HepG2 (cell line): ENCODE results near the gene TMOD3. TPM values are rescaled to one million over a fixed set of nuclear protein-coding genes. Genes with fewer than 3 reads are reported as not detected.

Source experiments
- ATAC-seq: fragments of 200-7000 bp; cut with Tn5 transposase; 3 replicates; pipeline ENCODE4 v1.9.1; 2020; ENCODE audit warnings: mild to moderate bottlenecking, moderate library complexity
- BruUV-seq: library from RNA; stranded (reverse); fragments of 400-500 nt; replicated peaks from 2 replicates; lab custom pipeline; 2021; lab: Mats Ljungman, UMichigan
- CTCF ChIA-PET: fragments of 300-600 bp; formaldehyde crosslinking; extraction: SDS; loops from one replicate; lab custom pipeline; 2021; ENCODE audit warnings: low total read pairs, inconsistent platforms, low intra/inter-chr PET ratio; lab: Yijun Ruan, JAX
- POLR2A ChIA-PET: fragments of 350-600 bp; sonication (Branson Sonifier 250); formaldehyde crosslinking; loops from one replicate; lab custom pipeline; 2020; ENCODE audit warnings: antibody characterized with exemption, inconsistent platforms; lab: Yijun Ruan, JAX
- DNase-seq: peaks from one replicate; pipeline ENCODE4 v3.0.0-alpha.2; 2015; ENCODE audit warnings: low spot score
- FAIRE-seq: peaks from 3 replicates; lab custom pipeline; 2011; peaks lifted over from hg19 to GRCh38; lab: Jason Lieb, UNC
- H2AFZ ChIP-seq: one replicate; pipeline ENCODE4 v1.6.1; 2011; ENCODE audit warnings: low read length, inconsistent platforms
- H3K27ac ChIP-seq: fragments of 300-600 bp; 3 replicates; pipeline ENCODE4 v1.8.0; 2011; ENCODE audit warnings: mixed run types, mild to moderate bottlenecking, mixed read lengths, low read length, inconsistent platforms; ENCODE audit not compliant: insufficient read depth; ENCODE audit errors: extremely low read length
- H3K27me3 ChIP-seq, 2 experiments: fragments of 200-600 bp in 1 of 2; 2 replicates in 1 of 2; 3 replicates in 1 of 2; pipeline versions ENCODE4 v1.6.0 to v1.8.0; 2011; ENCODE audit warnings: low read length in 2 of 2, mild to moderate bottlenecking in 2 of 2, moderate library complexity in 2 of 2, inconsistent platforms in 1 of 2; ENCODE audit not compliant: insufficient read depth in 2 of 2, control insufficient read depth in 1 of 2
- H3K36me3 ChIP-seq, 2 experiments: fragments of 200-600 bp in 1 of 2; replicated peaks in 1 of 2; 2 replicates in 1 of 2; 3 replicates in 1 of 2; pipeline versions ENCODE4 v1.5.1 to v1.8.0; 2011; ENCODE audit warnings: low read length in 2 of 2, inconsistent platforms in 1 of 2; ENCODE audit not compliant: insufficient read depth in 2 of 2, control insufficient read depth in 1 of 2
- H3K4me1 ChIP-seq: 2 replicates; pipeline ENCODE4 v1.5.1; 2012; ENCODE audit warnings: low read length, inconsistent platforms; ENCODE audit not compliant: insufficient read depth
- H3K4me2 ChIP-seq: 2 replicates; pipeline ENCODE4 v1.6.0; 2011; ENCODE audit warnings: low read depth, low read length, inconsistent platforms
- H3K4me3 ChIP-seq, 3 experiments: fragments of 200-600 bp in 1 of 3; sonication (generic), shearing (Covaris generic) in 1 of 3; replicated peaks in 1 of 3; 2 replicates each; pipeline ENCODE4 v1.5.1; 2011 to 2016; ENCODE audit warnings: low read length in 3 of 3, inconsistent platforms in 2 of 3, low read depth in 2 of 3, mild to moderate bottlenecking in 2 of 3, control low read depth in 1 of 3, mixed read lengths in 1 of 3; ENCODE audit not compliant: insufficient read depth in 1 of 3
- H3K79me2 ChIP-seq: one replicate; pipeline ENCODE4 v1.6.1; 2011; ENCODE audit warnings: low read length, inconsistent platforms; ENCODE audit not compliant: insufficient read depth
- H3K9ac ChIP-seq: 2 replicates; pipeline ENCODE4 v1.6.0; 2011; ENCODE audit warnings: mild to moderate bottlenecking, low read depth, low read length, inconsistent platforms; ENCODE audit not compliant: insufficient read depth
- H3K9me3 ChIP-seq: 2 replicates; pipeline ENCODE4 v1.5.1; 2012; ENCODE audit warnings: mild to moderate bottlenecking, low read length
- H4K20me1 ChIP-seq: 2 replicates; pipeline ENCODE4 v1.6.0; 2011; ENCODE audit warnings: inconsistent platforms, mild to moderate bottlenecking, low read length, moderate library complexity; ENCODE audit not compliant: insufficient read depth
- ETV5 ChIP-seq: IDR thresholded peaks from 2 replicates; pipeline ENCODE4 v1.6.1; 2018; ENCODE audit warnings: missing biosample characterization, missing genetic modification reagents, inconsistent platforms, borderline replicate concordance
- KDM5A ChIP-seq: fragments of 200-600 bp; sonication (generic); IDR thresholded peaks from 2 replicates; pipeline ENCODE4 v1.7.0; 2018; ENCODE audit warnings: antibody characterized with exemption, mild to moderate bottlenecking, low read length, borderline replicate concordance
- MAFF ChIP-seq: IDR thresholded peaks from 2 replicates; pipeline ENCODE4 v1.6.1; 2011; ENCODE audit warnings: low read depth, low read length, improper control_type of control experiment
- MBNL3 ChIP-seq: fragments of 250-450 bp; sonication (Bioruptor Pico); conservative IDR thresholded peaks from 2 replicates; pipeline ENCODE4 v1.8.0; 2022; ENCODE audit warnings: mild to moderate bottlenecking, inconsistent platforms
- MTA1 ChIP-seq: sonication (generic); formaldehyde crosslinking; IDR thresholded peaks from 2 replicates; pipeline ENCODE4 v1.4.0; 2020; ENCODE audit warnings: missing genetic modification reagents, mild to moderate bottlenecking, borderline replicate concordance
- POLR2AphosphoS2 ChIP-seq: IDR thresholded peaks from 2 replicates; pipeline ENCODE4 v1.6.1; 2011; ENCODE audit warnings: low read depth, low read length, improper control_type of control experiment
- PPARG ChIP-seq: conservative IDR thresholded peaks from 2 replicates; pipeline ENCODE4 v1.6.1; 2016; ENCODE audit warnings: missing biosample characterization, missing genetic modification reagents
- ZMYM2 ChIP-seq: sonication (generic); formaldehyde crosslinking; IDR thresholded peaks from 2 replicates; pipeline ENCODE4 v1.8.0; 2022; ENCODE audit warnings: mild to moderate bottlenecking, missing genetic modification reagents
- ZNF138 ChIP-seq: sonication (generic); formaldehyde crosslinking; IDR thresholded peaks from 2 replicates; pipeline ENCODE4 v1.5.0; 2020; ENCODE audit warnings: mild to moderate bottlenecking, low read depth, missing genetic modification reagents
- ZNF282 ChIP-seq: fragments of 450-650 bp; IDR thresholded peaks from 2 replicates; pipeline ENCODE4 v1.6.1; 2018; ENCODE audit not compliant: partially characterized antibody
- ZNF552 ChIP-seq: sonication (generic); formaldehyde crosslinking; IDR thresholded peaks from 2 replicates; pipeline ENCODE4 v1.9.0; 2022; ENCODE audit warnings: missing genetic modification reagents, mild to moderate bottlenecking, borderline replicate concordance
- WGBS: methylation state at CpG from one replicate; pipeline ENCODE4 v1.1.6; 2017; ENCODE audit warnings: low lambda C conversion rate; 5-methylcytosine and 5-hydroxymethylcytosine counted together
- in situ Hi-C: cut with HindIII; loops from 2 replicates; pipeline ENCODE4 v1.10.0; 2017; ENCODE audit warnings: low pct_unique_long_range_greater_than_20kb; ENCODE audit not compliant: extremely low pct_ligation_motif_present
- intact Hi-C: fragments of 100-400 bp; cut with micrococcal nuclease; formaldehyde crosslinking; loops from one replicate; pipeline ENCODE4 v1.10.0; 2022; ENCODE audit not compliant: unreplicated experiment
- polyA plus RNA-seq, 8 experiments: library from polyadenylated mRNA; depleted of rRNA in 3 of 8; stranded (reverse) in 7 of 8; unstranded in 1 of 8; fragments of >200 nt; fragmentation: Illumina TruSeq in 4 of 8; extraction: Trizol in 4 of 8; gene quantifications; 2 replicates each; pipeline versions ENCODE4 v1.2.1 to v1.2.3, GENCODE V29; 2011 to 2016; ENCODE audit warnings: low read depth in 4 of 8, missing spikeins in 1 of 8, mixed read lengths in 1 of 8; ENCODE audit not compliant: insufficient read depth in 1 of 8
- total RNA-seq, 5 experiments: library from RNA; depleted of rRNA; stranded (reverse); fragments of >200 nt; fragmentation: Illumina TruSeq; extraction: Trizol; gene quantifications; 2 replicates each; pipeline ENCODE4 v1.2.3, GENCODE V29; 2016; ENCODE audit warnings: low read depth in 1 of 5
- TF ChIP-seq, protein P1 (sequence below): sonication (generic); formaldehyde crosslinking; IDR thresholded peaks from 2 replicates; pipeline ENCODE4 v1.4.0; 2020; ENCODE audit warnings: missing genetic modification reagents, borderline replicate concordance
- TF ChIP-seq, protein P2 (sequence below): sonication (generic); formaldehyde crosslinking; IDR thresholded peaks from 2 replicates; pipeline ENCODE4 v1.8.1; 2023; ENCODE audit warnings: mild to moderate bottlenecking, moderate library complexity, missing genetic modification reagents
- TF ChIP-seq, protein P3 (sequence below): sonication (generic); formaldehyde crosslinking; IDR thresholded peaks from 2 replicates; pipeline ENCODE4 v1.5.0; 2020; ENCODE audit warnings: mild to moderate bottlenecking, missing genetic modification reagents, borderline replicate concordance
- TF ChIP-seq, protein P4 (sequence below): sonication (generic); formaldehyde crosslinking; IDR thresholded peaks from 2 replicates; pipeline ENCODE4 v1.8.1; 2023; ENCODE audit warnings: mild to moderate bottlenecking, missing genetic modification reagents, borderline replicate concordance

TMOD3 gene
- total and polyA plus RNA-seq, 2 of the 13 experiments (the other 11 are each of a cell fraction or from before 2014, with no cell fraction given), result 5.1 to 23.2 TPM

DNA sequence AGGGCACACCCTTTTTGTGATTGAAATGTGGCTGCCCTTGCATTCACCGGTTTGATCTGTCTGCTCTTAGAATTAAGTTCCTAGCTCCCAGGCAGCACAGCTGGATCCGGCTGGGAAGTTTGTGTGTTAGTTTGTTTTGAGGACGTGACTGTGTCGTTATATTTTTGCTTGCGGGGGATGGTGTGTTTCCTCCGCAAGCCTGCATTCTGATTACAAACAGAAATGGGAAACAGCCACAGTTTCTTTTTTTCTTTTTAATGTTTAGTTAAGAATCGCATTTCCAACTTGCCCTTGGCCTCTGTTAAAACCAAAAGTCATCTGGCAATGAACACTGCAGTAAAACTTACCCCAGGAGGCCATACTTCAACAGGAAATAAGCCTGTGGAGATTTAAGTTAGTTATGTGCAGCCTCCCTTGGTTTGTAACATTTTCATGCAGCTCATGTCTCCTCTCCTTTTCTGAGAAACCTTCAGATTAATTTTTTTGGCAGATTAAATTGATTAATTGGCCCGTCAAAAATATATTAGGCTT, 888 bp downstream of the TMOD3 start (continued):
- TF ChIP-seq, protein P1, sequence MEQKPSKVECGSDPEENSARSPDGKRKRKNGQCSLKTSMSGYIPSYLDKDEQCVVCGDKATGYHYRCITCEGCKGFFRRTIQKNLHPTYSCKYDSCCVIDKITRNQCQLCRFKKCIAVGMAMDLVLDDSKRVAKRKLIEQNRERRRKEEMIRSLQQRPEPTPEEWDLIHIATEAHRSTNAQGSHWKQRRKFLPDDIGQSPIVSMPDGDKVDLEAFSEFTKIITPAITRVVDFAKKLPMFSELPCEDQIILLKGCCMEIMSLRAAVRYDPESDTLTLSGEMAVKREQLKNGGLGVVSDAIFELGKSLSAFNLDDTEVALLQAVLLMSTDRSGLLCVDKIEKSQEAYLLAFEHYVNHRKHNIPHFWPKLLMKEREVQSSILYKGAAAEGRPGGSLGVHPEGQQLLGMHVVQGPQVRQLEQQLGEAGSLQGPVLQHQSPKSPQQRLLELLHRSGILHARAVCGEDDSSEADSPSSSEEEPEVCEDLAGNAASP (CRISPR knock-in tag), result no peak

DNA sequence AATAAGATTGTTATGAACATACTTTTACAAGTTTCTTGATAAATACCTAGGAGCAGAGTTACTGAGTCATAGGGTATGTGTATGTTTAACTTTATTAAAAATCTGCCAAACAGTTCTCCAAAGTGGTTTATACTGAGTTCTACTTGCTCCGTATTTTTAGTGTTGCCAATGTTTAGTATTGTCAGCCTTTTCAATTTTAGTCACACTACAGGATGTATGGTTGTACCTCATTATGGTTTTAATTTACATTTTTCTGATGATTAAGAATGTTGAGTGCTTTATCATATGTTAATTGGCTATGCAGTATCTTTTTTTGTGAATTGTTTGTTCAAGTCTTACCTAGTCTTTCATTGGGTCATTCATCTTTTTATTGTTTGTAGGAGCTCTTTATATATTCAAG, 4.3 kb downstream of the TMOD3 start:
- Histone ChIP-seq H3K4me1 (peaks cover 75% of the 10 kb centered on the region), H4K20me1 (peaks cover 12% of the 10 kb centered on the region), H3K79me2 (peaks cover 81% of the 10 kb centered on the region), H2AFZ (no peak overlapping the region), H3K9ac (no peak overlapping the region), H3K4me2 (no peak overlapping the region), H3K4me3 (no peak overlapping the region), H3K9me3 (no peaks in the 10 kb centered on the region), H3K36me3 (peaks cover 0 to 2% of the 10 kb centered on the region in 2 experiments; a peak in 2 of 5 replicates), H3K27me3 (no peaks in the 10 kb centered on the region), H3K27ac (no peak overlapping the region)
- FAIRE-seq (no peak), ATAC-seq (no peak), DNase-seq (no peak)
- WGBS, result 93% methylated on average over 1 of the region's 1 CpG
- POLR2A ChIA-PET, result no interaction called here
- no TSS peak for BruUV-seq
- intact Hi-C loops, result loop anchor here (5.0 kb wide), 2 partner anchors 34 to 74 kb away; no protein-coding TSS in a partner anchor
- CTCF ChIA-PET, result no interaction called here
- in situ Hi-C loops, result no loop called here
- TF ChIP-seq, protein P2, sequence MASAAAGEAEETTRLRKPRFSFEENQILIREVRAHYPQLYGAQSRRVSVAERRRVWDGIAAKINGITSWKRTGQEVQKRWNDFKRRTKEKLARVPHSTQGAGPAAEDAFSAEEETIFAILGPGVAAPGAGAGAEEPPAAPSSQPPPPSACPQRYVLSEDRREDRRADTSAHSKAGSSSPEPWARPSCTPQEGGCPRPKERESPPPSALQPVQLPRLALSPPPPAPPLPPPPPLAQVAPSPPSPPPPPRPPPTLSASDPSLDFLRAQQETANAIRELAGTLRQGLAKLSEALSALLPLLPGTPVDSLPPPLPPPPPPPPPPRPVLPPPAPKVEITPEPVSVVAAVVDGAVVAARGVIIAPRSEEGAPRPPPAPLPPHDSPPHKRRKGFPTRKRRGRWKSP (CRISPR knock-in tag), result no peak
- TF ChIP-seq, protein P3, sequence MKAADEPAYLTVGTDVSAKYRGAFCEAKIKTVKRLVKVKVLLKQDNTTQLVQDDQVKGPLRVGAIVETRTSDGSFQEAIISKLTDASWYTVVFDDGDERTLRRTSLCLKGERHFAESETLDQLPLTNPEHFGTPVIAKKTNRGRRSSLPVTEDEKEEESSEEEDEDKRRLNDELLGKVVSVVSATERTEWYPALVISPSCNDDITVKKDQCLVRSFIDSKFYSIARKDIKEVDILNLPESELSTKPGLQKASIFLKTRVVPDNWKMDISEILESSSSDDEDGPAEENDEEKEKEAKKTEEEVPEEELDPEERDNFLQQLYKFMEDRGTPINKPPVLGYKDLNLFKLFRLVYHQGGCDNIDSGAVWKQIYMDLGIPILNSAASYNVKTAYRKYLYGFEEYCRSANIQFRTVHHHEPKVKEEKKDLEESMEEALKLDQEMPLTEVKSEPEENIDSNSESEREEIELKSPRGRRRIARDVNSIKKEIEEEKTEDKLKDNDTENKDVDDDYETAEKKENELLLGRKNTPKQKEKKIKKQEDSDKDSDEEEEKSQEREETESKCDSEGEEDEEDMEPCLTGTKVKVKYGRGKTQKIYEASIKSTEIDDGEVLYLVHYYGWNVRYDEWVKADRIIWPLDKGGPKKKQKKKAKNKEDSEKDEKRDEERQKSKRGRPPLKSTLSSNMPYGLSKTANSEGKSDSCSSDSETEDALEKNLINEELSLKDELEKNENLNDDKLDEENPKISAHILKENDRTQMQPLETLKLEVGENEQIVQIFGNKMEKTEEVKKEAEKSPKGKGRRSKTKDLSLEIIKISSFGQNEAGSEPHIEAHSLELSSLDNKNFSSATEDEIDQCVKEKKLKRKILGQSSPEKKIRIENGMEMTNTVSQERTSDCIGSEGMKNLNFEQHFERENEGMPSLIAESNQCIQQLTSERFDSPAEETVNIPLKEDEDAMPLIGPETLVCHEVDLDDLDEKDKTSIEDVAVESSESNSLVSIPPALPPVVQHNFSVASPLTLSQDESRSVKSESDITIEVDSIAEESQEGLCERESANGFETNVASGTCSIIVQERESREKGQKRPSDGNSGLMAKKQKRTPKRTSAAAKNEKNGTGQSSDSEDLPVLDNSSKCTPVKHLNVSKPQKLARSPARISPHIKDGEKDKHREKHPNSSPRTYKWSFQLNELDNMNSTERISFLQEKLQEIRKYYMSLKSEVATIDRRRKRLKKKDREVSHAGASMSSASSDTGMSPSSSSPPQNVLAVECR (CRISPR knock-in tag), result no peak
- TF ChIP-seq MTA1 (no peak), ETV5 (CRISPR knock-in tag) (no peak), PPARG (CRISPR knock-in tag) (no peak), MAFF (no peak), MBNL3 (no peak), ZMYM2 (CRISPR knock-in tag) (no peak), ZNF138 (no peak), ZNF552 (CRISPR knock-in tag) (no peak), KDM5A (no peak), ZNF282 (no peak), POLR2AphosphoS2 (no peak)
- TF ChIP-seq, protein P4, sequence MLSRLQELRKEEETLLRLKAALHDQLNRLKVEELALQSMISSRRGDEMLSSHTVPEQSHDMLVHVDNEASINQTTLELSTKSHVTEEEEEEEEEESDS (CRISPR knock-in tag), result no peak
